HG03565 (cell line): ENCODE results near the gene GALNT18.

ENCODE experiments used
- ATAC-seq: cut with Tn5 transposase; IDR thresholded peaks from one replicate; pipeline ENCODE4 v1.9.1; 2021; ENCODE audit warnings: mild to moderate bottlenecking, moderate library complexity; ENCODE audit not compliant: unreplicated experiment

The GALNT18 gene

DNA sequence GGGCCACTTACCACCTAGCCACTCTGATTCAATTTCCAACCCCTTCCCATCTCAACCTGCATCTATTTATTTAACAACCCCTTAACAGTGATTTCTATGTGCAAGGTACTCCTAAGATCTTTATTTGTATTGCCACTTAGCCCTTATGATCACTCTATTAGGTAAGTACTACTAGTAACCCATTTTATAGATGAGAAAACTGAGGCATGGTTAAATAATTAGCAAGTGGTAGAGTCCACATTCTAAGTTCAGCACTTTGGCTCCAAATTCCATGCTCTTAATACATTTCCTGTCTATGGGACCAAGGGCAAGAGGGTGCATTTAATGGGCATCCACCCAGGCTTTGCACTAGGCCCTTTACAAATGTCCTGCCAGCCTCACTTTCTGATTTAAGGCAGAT, 230.6 kb downstream of the GALNT18 start:
- no peak for ATAC-seq

DNA sequence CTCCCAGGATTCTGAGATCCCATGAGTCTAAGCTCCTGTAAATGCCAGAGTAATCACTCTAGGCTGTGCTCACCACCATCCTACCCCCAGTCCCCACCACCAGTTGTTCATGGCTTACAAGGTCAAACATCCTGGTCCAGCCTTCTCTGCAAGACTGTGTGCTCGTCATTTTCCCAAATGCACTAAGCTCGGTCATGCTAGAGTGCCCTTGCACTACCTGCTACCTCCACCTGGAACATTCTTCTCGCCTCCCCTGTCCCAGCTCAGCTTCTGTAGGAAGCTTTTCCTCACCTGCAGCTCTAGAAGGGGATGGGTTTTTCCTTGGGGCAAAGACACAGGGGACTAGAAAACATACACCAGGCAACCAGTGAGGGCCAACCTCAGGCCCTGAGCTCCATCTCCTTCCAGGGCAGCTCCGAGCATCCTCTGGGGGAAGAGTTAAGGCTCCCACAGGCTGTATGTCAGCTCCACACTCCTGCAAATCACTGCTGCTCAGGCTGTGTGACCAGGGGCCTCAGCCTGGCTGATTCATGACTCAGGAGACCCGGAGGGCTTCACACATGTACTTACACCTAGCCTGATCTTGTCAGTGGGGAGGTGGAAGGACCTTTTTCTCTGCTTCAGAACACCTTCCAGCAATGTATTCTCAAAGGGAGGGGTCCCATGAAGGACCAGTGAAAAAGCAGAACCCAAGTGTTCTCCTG, 231.6 kb downstream of the GALNT18 start:
- no peak for ATAC-seq

DNA sequence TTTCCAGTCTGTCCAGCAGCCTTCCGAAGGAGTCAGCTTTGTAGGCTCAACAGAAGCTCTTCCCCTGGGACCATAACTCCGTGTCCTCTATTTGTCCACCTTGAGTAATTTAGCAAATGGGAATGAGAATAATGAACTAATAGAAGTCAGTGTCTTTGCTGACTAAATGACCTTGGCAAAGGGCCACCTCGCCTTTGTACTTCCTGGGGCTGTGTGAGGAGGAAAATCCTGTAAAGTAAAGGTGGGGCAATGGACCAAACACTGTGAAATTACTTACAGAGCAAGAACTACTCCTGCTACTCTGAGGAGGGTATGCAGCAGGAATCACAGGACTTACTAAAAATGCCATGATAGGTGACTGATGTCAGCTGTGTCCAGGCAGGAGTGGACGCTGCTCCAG, 232.6 kb downstream of the GALNT18 start:
- ATAC-seq: no peak

GRCh38 chr11:11387622-11388305, 234.0 kb downstream of the GALNT18 start:
- no peak for ATAC-seq

- ATAC-seq: no peak
These were observed 234.6 kb downstream of the GALNT18 start for GRCh38 chr11:11387207-11387606.

DNA sequence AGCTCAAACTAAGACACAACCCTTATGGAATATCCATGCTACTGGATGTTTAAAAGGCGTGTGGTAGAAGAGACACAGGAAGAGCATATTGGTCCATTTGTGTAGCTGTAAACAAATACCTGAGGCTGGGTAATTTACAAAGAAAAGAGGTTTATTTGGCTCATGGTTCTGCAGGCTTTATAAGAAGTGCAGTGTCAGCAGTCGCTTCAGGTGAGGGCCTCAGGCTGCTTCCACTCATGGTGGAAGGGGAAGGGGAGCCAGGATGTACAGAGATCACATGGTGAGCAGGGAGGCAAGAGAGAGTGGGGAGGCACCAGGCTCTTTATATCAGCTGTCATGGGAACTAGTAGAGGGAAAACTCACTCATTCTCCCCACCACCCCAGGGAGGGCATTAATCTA, 237.0 kb downstream of the GALNT18 start:
- ATAC-seq: no peak

DNA sequence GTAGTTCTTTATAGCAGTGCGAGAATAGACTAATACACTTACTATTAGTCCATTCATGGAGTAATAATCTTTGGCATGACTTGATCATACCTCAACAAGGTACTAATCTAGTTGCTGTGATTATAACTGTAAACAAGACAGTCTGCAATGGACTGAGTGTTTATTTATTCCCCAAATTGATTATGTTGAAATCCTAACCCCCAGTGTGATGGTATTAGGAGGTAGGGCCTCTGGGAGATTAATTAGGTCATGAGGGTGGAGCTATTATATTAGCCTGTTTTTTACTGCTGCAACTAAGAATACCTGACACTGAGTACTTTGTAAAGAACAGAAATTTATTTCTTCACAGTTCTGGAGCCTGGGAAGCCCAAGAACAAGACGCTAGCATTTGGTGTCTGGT, 237.8 kb downstream of the GALNT18 start:
- no peak for ATAC-seq

GRCh38 chr11:11382858-11383532, 238.8 kb downstream of the GALNT18 start:
- ATAC-seq: no peak

GRCh38 chr11:11381471-11382105, 240.2 kb downstream of the GALNT18 start:
- no peak for ATAC-seq

GRCh38 chr11:11380883-11381282, 240.9 kb downstream of the GALNT18 start:
- ATAC-seq: no peak

DNA sequence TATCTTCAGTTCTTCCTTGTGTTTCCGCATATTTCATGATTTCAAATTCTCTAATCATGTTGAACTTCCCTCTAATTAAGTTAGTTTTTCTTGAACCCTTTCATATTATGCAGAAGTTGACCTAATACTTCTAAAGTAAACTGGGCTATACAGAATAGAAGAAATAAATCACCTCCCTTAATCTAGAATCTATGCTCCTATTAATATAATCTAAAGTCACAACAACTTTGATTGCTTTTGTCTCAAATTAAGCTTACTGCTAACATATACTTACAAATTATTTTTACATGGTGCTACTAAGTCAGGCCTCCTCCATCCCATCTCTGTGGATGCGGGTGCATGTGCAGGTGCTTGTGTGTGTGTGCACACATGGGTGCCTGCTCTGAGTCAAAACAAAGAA, 241.5 kb downstream of the GALNT18 start:
- no peak for ATAC-seq

- ATAC-seq: no peak
These were observed 242.1 kb downstream of the GALNT18 start for GRCh38 chr11:11379661-11380060.

DNA sequence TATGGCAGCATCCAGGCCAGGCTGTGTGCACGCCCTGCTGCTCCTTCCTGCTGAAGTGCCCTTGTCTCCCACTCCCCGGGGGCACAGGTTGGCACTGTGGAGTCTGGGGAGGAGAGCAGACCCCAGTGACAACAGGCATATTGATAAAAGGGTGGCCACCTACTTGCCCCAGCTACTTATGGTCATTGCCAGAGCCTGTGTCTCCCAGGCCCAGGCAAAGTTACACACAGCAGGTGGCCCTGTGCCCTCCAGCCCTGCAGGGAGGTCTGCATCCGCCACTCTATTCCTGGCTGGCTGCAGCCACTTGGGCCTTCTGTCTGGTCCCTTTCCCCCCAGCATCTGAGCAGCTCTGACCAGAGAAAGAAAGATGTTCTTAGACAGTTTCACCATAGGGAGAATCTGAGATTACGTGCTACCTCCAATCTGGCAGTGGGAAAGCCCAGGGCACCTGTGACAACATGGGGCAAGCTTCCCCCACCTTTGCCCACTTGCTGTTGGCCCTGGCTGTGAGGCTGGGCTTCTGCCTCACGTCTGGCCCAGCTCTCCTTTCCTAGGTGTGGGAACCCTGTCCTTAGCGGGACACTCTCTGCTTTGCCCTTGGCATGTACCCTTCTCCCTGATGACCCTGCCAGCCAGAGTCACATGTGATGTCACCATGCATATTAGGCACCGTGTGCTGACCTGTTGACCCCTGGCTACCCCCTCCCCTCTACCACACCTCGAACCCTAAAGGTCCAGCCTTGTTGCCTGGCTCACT, 243.4 kb downstream of the GALNT18 start:
- no peak for ATAC-seq

- ATAC-seq: no peak
These were observed 247.3 kb downstream of the GALNT18 start for GRCh38 chr11:11374358-11375148.

DNA sequence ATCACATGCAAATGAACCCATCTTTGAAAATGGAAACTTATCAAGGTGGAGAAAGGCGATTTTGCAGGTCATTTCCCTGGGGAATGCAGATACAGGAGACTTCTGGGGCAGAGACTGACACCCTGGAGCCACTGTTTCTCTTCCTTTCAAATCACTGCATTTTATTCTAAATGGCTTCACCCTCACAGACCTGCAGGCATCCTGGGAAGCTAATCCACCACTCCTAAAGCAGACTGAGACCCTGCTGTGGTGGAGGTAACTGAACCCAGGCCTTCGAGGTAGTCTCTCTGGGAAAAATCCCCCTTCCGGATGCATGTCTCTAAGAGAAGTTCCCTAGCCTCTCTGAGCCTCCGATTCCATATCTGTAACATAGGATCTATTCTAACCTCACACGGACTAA, 247.9 kb downstream of the GALNT18 start:
- ATAC-seq: no peak

DNA sequence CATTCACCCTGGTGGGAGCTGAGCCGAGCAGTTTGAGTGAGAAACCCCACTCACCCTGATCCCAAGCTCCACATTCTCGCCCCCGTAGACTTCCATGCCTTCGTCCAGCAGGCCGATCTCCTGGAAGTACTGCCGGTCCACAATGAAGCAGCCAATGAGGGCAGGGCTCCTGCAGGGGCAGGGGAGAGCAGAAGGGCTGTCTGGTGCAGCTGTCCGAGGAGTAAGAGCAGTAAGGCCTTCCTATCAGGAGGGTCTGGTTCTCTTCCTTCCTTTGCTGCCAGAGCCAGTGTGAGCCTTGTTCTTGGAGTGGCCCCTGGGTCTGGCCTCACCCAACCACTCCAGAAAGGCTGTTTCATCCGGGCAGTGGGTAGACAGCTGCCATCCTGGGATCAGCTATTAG, 249.3 kb downstream of the GALNT18 start:
- no peak for ATAC-seq

DNA sequence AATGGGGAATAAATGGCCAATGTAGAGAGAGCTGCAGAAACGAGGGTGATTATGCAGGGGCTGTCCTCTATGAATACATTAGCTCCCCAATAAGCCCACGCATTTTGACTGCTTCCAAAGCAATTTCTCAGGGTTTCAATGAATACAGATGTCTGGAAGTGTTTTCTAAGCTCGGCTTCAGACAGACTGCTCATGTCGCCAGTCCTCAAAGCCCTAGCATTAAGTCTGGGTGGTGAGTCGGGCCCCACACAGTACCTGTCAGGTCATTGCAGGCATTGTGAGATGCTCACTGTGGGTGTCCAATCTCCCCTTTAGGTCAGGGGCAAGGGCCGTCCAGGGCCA, 250.9 kb downstream of the GALNT18 start:
- ATAC-seq: no peak

DNA sequence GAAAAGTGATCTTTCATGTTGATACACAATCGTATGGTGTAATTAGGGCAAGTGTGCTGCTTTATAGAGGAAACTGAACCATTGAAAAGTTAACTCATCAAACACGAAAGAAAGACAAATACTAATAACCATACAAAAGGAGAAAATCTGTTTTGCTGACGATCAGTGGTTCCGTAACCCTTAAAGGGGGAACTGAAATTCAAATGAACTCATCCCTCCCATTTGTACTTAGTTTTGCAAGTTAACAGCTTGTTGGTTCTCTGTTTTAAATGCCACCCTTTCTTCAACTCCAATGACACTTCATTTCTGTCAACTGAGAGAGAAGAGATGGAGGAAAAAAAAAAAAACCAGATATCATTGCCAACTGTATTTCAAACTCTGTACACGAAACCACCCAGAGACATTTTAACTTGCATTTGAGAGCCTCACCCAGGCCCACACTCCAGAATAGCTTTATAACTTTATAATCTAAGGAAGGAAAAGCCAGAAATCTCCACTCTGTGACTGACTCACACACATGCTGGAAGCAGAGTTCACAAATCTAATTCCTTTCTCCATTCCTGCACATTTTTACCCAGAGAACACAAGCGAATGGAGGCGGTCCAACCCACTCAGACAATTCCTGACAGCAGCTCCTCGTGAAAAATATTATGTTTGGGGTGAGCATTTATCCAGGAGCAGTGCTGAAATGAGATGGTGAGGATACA, 251.4 kb downstream of the GALNT18 start:
- no peak for ATAC-seq

DNA sequence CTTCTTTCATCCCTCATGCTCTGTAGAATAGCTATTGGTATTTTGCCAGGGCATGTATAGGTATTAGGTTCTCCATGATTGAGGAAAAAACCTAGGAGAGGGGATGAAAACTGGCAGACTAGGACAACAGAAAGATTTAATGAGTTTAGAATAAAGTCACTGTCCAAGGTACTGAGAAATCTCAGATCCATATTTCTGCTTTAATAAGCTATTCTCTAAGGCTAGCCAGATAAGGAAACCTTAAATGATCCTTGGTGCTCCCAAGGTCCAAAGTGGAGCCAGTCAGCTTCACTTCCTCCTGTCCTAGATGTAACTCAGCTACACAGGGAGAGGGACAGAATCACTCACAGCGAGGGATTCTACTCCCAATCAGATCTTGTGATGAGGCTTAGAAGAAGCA, 255.0 kb downstream of the GALNT18 start:
- no peak for ATAC-seq

DNA sequence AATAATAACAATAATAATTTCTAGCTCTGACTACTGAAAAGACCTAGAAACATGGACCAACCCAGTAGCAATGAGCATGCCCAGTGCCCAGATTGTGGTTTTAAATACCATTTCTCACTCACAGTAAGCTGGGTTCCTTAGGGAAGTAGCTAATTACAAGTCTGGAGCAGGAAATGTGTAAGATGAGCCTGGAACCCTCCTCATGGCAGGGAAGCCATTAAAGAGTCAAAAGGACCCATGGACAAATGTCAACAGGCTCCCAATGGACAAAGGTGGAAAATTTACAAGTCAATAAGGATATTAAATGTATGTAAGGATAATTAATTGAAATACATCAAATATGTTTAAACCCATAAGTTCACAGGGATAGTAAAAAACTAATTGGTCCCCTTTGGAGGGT, 258.1 kb downstream of the GALNT18 start:
- no peak for ATAC-seq
